SH-SY5Y (cell line): ENCODE results near the gene ARHGEF11.

ENCODE experiments used
- GATA2 ChIP-seq: IDR thresholded peaks from 2 replicates; pipeline ENCODE4 v1.6.1; 2011; ENCODE audit warnings: mild to moderate bottlenecking, low read depth, low read length
- GATA3 ChIP-seq: IDR thresholded peaks from 2 replicates; pipeline ENCODE4 v1.6.1; 2011; ENCODE audit warnings: low read depth, mild to moderate bottlenecking, low read length, moderate library complexity

- TF ChIP-seq GATA2 (no peak), GATA3 (no peak)
Measured at GRCh38 chr1:156929596-156930238, 115.8 kb downstream of the ARHGEF11 start.
